DMS53 treated with DMSO at 0.1 percent for 48 hours (cell line): ENCODE results near the gene ADAMTSL3.
"Not testable (repeated sequence)": the region's sequence is repeated elsewhere in the genome, so short reads cannot be mapped to it uniquely, and the experiment has no call there.

Experiments used
- DNase-seq: peaks from one replicate; lab custom pipeline; 2025; ENCODE audit not compliant: unreplicated experiment; lab: John Stamatoyannopoulos, UW

The ADAMTSL3 gene

DNA sequence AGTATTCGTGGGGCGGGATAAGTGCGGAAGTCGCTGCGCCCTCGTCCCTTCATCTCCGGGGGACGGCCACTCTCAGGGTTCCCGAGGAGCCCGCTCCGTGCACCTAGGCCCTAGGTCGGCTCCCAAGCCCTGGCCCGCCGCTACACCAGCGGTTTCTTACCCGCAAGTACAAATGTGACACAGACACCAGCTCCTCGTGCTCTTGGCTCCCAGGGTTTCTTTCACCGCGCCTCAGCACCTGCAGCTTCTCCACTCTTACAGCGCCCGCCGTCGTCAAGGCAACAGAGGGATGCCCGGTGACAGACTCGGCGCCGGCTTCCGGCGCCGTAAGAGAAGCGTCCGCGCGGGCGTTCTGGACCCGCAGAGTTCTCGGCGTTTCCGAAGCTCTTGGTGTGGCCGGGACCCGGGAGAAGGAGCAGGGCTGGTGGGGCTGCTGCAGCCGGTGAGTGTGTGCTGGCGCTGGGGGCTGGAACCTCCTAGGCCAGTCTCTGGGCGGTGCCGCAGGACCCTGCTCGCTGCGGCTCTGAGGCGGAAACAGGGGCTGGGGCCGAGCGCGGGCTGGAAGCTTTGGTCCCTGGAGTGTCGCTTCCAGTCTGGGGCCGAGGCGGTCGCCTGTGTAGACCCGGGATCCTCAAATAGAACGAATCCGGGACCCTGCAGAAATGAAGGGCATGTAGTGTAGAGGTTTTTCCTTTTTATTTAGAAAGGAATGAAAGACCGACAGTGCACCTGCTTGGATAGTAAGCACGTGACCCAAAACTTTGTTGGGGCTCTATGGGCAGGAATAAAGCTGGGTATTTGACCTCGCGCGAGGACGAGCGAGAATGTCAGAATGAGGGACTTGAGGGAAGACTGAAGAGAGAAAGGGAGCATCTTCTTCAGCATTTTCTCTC, 426.2 kb downstream of the ADAMTSL3 start:
- DNase-seq: peak; percentile 74

DNA sequence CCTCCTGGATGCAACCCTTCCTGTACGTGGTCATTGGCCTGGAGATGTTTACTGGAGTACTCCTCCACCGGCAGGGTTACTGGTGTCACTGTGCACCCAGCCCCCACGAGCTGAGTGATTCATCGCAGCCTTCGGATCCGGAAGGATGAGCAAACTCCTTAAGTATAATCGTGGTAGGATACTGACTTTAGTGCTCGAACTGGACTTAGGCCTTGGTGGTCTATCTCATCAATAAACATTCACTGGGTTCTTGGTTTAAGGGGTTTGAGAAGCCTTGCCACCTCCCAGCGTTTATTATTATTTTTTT, 426.8 kb downstream of the ADAMTSL3 start:
- not testable (repeated sequence) for DNase-seq

DNA sequence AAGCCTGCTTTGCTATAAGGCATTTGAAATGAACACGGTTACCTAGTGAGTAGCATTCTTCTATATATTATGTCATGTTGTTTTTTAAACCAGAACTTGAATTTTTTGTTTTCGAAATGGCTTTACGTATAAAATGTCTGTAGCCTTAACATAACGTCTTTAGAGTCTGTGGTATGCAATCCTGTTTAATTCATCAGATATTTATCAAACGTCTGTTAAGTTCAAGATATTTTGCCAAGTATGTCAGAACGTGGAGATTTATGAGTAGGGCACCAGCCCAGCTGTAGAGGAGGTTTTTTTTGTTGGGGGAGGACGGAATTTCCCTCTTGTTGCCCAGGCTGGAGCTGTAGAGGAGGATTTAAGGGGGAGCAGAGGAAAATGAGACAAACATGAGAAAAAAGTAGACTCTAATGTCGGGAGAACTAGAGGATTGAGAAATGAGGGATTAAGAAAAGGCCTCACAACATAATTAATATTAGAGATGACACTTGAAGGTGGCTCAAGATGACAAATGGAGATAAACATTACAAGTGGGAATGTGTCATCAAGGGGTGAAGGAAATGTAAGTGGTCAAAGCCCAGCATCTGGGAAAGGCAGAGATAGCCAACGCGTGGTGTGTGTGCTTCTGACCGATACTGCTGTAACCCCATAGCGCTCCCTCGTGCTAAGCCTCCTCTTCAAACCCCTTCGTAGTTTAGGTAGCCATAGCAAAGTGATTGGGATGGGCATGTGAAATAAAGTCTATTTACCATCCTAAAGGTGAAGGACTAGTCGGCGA, 427.7 kb downstream of the ADAMTSL3 start:
- DNase-seq: no peak

DNA sequence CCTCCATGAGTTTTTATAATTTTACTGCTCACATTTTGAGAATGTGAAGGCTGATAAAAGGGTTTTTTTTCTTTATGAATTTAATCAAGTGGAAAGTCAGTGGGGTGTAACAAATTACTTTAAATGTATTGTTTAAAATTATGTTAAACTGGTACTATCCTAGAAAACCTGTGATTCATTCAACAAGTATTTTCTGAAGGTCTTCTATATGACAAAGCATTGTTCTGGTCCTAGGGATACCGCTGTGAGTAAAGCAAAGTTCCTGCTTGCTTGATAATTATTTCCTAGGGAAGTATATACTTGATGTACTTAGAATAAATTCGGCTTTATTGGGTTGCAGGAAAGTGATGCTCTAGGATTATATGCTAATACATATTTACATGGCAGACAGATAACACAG, 428.8 kb downstream of the ADAMTSL3 start:
- no peak for DNase-seq

DNA sequence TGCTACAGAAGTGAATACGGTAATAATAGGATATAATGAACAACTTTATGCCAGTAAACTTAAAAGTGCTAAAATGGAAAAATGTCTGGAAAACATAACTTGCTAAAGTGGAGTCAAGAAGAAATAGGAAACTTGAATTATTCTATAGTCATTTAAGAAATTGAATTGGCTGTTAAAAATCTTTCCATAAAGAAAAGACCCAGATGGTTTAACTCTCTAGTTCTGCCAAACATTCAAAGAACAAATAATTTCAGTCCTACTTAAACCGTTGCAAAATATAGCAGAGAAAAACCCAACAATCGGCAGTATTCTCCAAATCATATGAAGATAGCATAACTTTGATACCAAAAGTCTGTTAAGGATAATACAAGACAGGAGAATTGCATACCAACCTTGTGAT, 432.1 kb downstream of the ADAMTSL3 start:
- not testable (repeated sequence) for DNase-seq
